K562 (cell line): Measurements from ENCODE around the gene MYCN. TPM values are rescaled to one million over a fixed set of nuclear protein-coding genes. Genes with fewer than 3 reads are reported as not detected.

Source experiments
- ATAC-seq: fragments of 200-7000 bp; cut with Tn5 transposase; 3 replicates; pipeline ENCODE4 v1.9.1; 2020; ENCODE audit warnings: moderate library complexity
- BruUV-seq: library from RNA; stranded (reverse); fragments of 400-500 nt; replicated peaks from 2 replicates; lab custom pipeline; 2021; lab: Mats Ljungman, UMichigan
- CTCF ChIA-PET: fragments of 300-600 bp; formaldehyde crosslinking; extraction: SDS; loops from one replicate; lab custom pipeline; 2021; ENCODE audit warnings: low intra/inter-chr PET ratio; lab: Yijun Ruan, JAX
- POLR2A ChIA-PET: fragments of 300-600, 350-650 bp; sonication (Branson Sonifier 250); formaldehyde crosslinking; extraction: SDS; loops from one replicate; lab custom pipeline; 2021; ENCODE audit warnings: antibody characterized with exemption, inconsistent platforms; lab: Yijun Ruan, JAX
- DNase-seq, 4 experiments: peaks; one replicate each; pipeline versions ENCODE4 v3.0.0 to v3.0.0-alpha.2; 2011 to 2018; ENCODE audit warnings: low spot score in 3 of 4, mixed read lengths in 3 of 4; ENCODE audit errors: extremely low read depth in 1 of 4
- FAIRE-seq: peaks from 2 replicates; lab custom pipeline; 2011; peaks lifted over from hg19 to GRCh38; lab: Jason Lieb, UNC
- H2AFZ ChIP-seq: 2 replicates; pipeline ENCODE4 v1.6.0; 2011; ENCODE audit warnings: low read depth, low read length, control low read depth, inconsistent platforms
- H3K27ac ChIP-seq: fragments of 200-600 bp; 3 replicates; pipeline ENCODE4 v1.8.0; 2011; ENCODE audit warnings: low read depth, mild to moderate bottlenecking, control low read depth, inconsistent platforms, low read length, moderate library complexity, mixed read lengths; ENCODE audit errors: extremely low read depth
- H3K27me3 ChIP-seq, 2 experiments: fragments of 300-600 bp in 1 of 2; 2 replicates in 1 of 2; 3 replicates in 1 of 2; pipeline versions ENCODE4 v1.6.0 to v1.8.0; 2011; ENCODE audit warnings: inconsistent platforms in 2 of 2, low read length in 2 of 2, mild to moderate bottlenecking in 1 of 2, mixed read lengths in 1 of 2, moderate library complexity in 1 of 2; ENCODE audit not compliant: control insufficient read depth in 2 of 2, insufficient read depth in 2 of 2
- H3K36me3 ChIP-seq: fragments of 300-600 bp; 3 replicates; pipeline ENCODE4 v1.8.0; 2011; ENCODE audit warnings: mild to moderate bottlenecking, low read length, inconsistent platforms; ENCODE audit not compliant: control insufficient read depth, insufficient read depth
- H3K4me1 ChIP-seq, 2 experiments: fragments of 200-600 bp in 1 of 2; replicated peaks in 1 of 2; 2 replicates in 1 of 2; 3 replicates in 1 of 2; pipeline versions ENCODE4 v1.5.1 to v1.8.0; 2011; ENCODE audit warnings: inconsistent platforms in 2 of 2, low read length in 2 of 2, mild to moderate bottlenecking in 1 of 2, mixed read lengths in 1 of 2, moderate library complexity in 1 of 2; ENCODE audit not compliant: control insufficient read depth in 2 of 2, insufficient read depth in 2 of 2
- H3K4me2 ChIP-seq: 2 replicates; pipeline ENCODE4 v1.6.1; 2011; ENCODE audit warnings: low read length, control low read depth, inconsistent platforms, mixed read lengths; ENCODE audit not compliant: insufficient read depth
- H3K4me3 ChIP-seq: fragments of 200-600 bp; sonication (generic), shearing (Covaris generic); 2 replicates; pipeline ENCODE4 v1.5.1; 2016; ENCODE audit warnings: control low read depth, inconsistent platforms
- H3K79me2 ChIP-seq: fragments of 200-600 bp; 3 replicates; pipeline ENCODE4 v1.8.0; 2011; ENCODE audit warnings: low read length, inconsistent platforms; ENCODE audit not compliant: control insufficient read depth, insufficient read depth
- H3K9ac ChIP-seq, 2 experiments: 2 replicates each; pipeline versions ENCODE4 v1.6.0 to v1.6.1; 2011; ENCODE audit warnings: low read depth in 2 of 2, low read length in 2 of 2, control low read depth in 1 of 2, inconsistent platforms in 1 of 2, mild to moderate bottlenecking in 1 of 2, mixed read lengths in 1 of 2; ENCODE audit not compliant: insufficient read depth in 1 of 2
- H3K9me1 ChIP-seq: one replicate; pipeline ENCODE4 v1.6.0; 2011; ENCODE audit warnings: inconsistent platforms, mild to moderate bottlenecking, low read length, moderate library complexity; ENCODE audit not compliant: control insufficient read depth, insufficient read depth
- H3K9me3 ChIP-seq: replicated peaks from 2 replicates; pipeline ENCODE4 v1.5.1; 2011; ENCODE audit warnings: low read depth, low read length, inconsistent platforms; ENCODE audit not compliant: control insufficient read depth, insufficient read depth
- H4K20me1 ChIP-seq: replicated peaks from 2 replicates; pipeline ENCODE4 v1.6.1; 2011; ENCODE audit warnings: low read length, inconsistent platforms, mixed read lengths; ENCODE audit not compliant: control insufficient read depth, insufficient read depth
- CBFB ChIP-seq: sonication (generic); formaldehyde crosslinking; IDR thresholded peaks from 2 replicates; pipeline ENCODE4 v1.4.0; 2020; ENCODE audit warnings: mild to moderate bottlenecking, missing genetic modification reagents
- CHD2 ChIP-seq: IDR thresholded peaks from 2 replicates; pipeline ENCODE4 v1.6.1; 2011; ENCODE audit warnings: low read depth, low read length
- CHD4 ChIP-seq: fragments of 200-600 bp; sonication (generic); IDR thresholded peaks from 3 replicates; pipeline ENCODE4 v1.6.1; 2012; ENCODE audit warnings: low read depth, mild to moderate bottlenecking, mixed read lengths, low read length, inconsistent platforms; ENCODE audit not compliant: insufficient read depth, insufficient replicate concordance, poor library complexity, severe bottlenecking
- EHMT2 ChIP-seq: fragments of 450-650 bp; IDR thresholded peaks from 2 replicates; pipeline ENCODE4 v1.6.1; 2018; ENCODE audit warnings: antibody characterized with exemption
- ETS1 ChIP-seq: conservative IDR thresholded peaks from 2 replicates; pipeline ENCODE4 v1.6.1; 2011; ENCODE audit warnings: low read depth, mild to moderate bottlenecking, low read length; ENCODE audit not compliant: control insufficient read depth
- GMEB1 ChIP-seq: fragments of 250-450 bp; sonication (Bioruptor Pico); IDR thresholded peaks from 2 replicates; pipeline ENCODE4 v1.4.0; 2020; ENCODE audit warnings: mild to moderate bottlenecking
- HES1 ChIP-seq: fragments of 450-650 bp; IDR thresholded peaks from 2 replicates; pipeline ENCODE4 v1.6.1; 2016; ENCODE audit warnings: low read depth, mild to moderate bottlenecking, moderate library complexity
- MCM3 ChIP-seq: fragments of 450-650 bp; IDR thresholded peaks from 2 replicates; pipeline ENCODE4 v1.6.1; 2016
- RCOR1 ChIP-seq, 2 experiments: IDR thresholded peaks; 2 replicates each; pipeline ENCODE4 v1.6.1; 2012; ENCODE audit warnings: low read depth in 2 of 2, low read length in 2 of 2, borderline replicate concordance in 1 of 2, improper control_type of control experiment in 1 of 2
- SMARCA4 ChIP-seq: fragments of 450-650 bp; IDR thresholded peaks from 2 replicates; pipeline ENCODE4 v1.6.1; 2016
- ZKSCAN1 ChIP-seq: fragments of 150-350 bp; IDR thresholded peaks from 2 replicates; pipeline ENCODE4 v1.6.1; 2016; ENCODE audit warnings: low read depth, low read length
- ZNF143 ChIP-seq: sonication (generic); formaldehyde crosslinking; IDR thresholded peaks from 2 replicates; pipeline ENCODE4 v1.9.0; 2022; ENCODE audit warnings: mild to moderate bottlenecking, missing genetic modification reagents
- ZNF175 ChIP-seq: fragments of 200-800 bp; sonication (Bioruptor generic); IDR thresholded peaks from 2 replicates; pipeline ENCODE4 v1.6.1; 2016; ENCODE audit warnings: low read depth, mild to moderate bottlenecking, missing genetic modification characterization, missing compliant biosample characterization
- ZNF592 ChIP-seq: fragments of 450-650 bp; IDR thresholded peaks from 2 replicates; pipeline ENCODE4 v1.6.1; 2017; ENCODE audit warnings: antibody characterized with exemption, mild to moderate bottlenecking
- ZNF696 ChIP-seq: fragments of 250-450 bp; sonication (Bioruptor Pico); conservative IDR thresholded peaks from 2 replicates; pipeline ENCODE4 v1.4.0; 2020; ENCODE audit warnings: mild to moderate bottlenecking, moderate library complexity
- ZNF830 ChIP-seq: fragments of 250-450 bp; sonication (Bioruptor Pico); IDR thresholded peaks from 2 replicates; pipeline ENCODE4 v1.5.0; 2021; ENCODE audit warnings: mild to moderate bottlenecking
- WGBS: fragments of 100-300 bp; shearing (Covaris generic); methylation state at CpG from one replicate; pipeline ENCODE4 v1.1.6; 2016; ENCODE audit warnings: low coverage, mixed read lengths; ENCODE audit not compliant: insufficient coverage; ENCODE audit errors: missing lambda C conversion rate; 5-methylcytosine and 5-hydroxymethylcytosine counted together
- in situ Hi-C: fragments of 300-500 bp; cut with MboI; formaldehyde crosslinking; loops from 4 replicates; pipeline ENCODE4 v1.15.0; 2018; ENCODE audit warnings: inconsistent platforms, mixed read lengths
- intact Hi-C: fragments of 100-400 bp; cut with micrococcal nuclease; formaldehyde crosslinking; loops from 2 replicates; pipeline ENCODE4 v1.14.2; 2022
- polyA plus RNA-seq, 8 experiments: library from polyadenylated mRNA; depleted of rRNA in 4 of 8; stranded (reverse) in 5 of 8; unstranded in 3 of 8; fragments of >200 nt; fragmentation: Nextera tagmentation in 2 of 8; fragmentation: Illumina TruSeq in 1 of 8; extraction: Ambion mirVana in 2 of 8; extraction: Trizol in 1 of 8; gene quantifications; 2 replicates each; pipeline versions ENCODE4 v1.2.1 to v1.2.3, GENCODE V29; 2011 to 2014; ENCODE audit warnings: inconsistent platforms in 1 of 8, missing spikeins in 1 of 8
- total RNA-seq, 7 experiments: library from RNA; depleted of rRNA in 6 of 7; stranded (reverse); fragments of >200 nt in 6 of 7; fragmentation: Illumina TruSeq in 2 of 7; extraction: Trizol in 2 of 7; gene quantifications; 2 replicates each; pipeline versions ENCODE4 v1.2.1 to v1.2.3, GENCODE V29; 2011 to 2021; ENCODE audit warnings: low replicate concordance in 1 of 7

MYCN gene
- total and polyA plus RNA-seq, 9 of the 15 experiments (the other 6 are each of a cell fraction or from before 2014, with no cell fraction given) = not detected

GRCh38 chr2:15916336-15916735 lies 24.0 kb upstream of the MYCN start:
- no peaks in the 10 kb centered on the region for H3K9me1 ChIP-seq
- no peak for TF ChIP-seq CHD4
- TF ChIP-seq EHMT2 = no peak
- no peak for TF ChIP-seq GMEB1
- TF ChIP-seq SMARCA4 = no peak
- no peak for TF ChIP-seq ZNF592
- no peak for TF ChIP-seq RCOR1 (IDR thresholded peaks at IDR 0.05; ENCODE audit: borderline replicate concordance in 1 of 2, low read depth in 2 of 2, low read length in 2 of 2)
- TF ChIP-seq ZNF143 = no peak
- TF ChIP-seq ETS1 = no peak
- TF ChIP-seq ZKSCAN1 = no peak
- no peak for TF ChIP-seq CBFB (CRISPR knock-in tag)
- no peak for TF ChIP-seq ZNF175 (CRISPR knock-in tag)
- no peak for TF ChIP-seq HES1
- no peak for TF ChIP-seq MCM3
- no peak for TF ChIP-seq ZNF830
- TF ChIP-seq ZNF696 = no peak
- TF ChIP-seq CHD2 = no peak
- DNase-seq (no peak), FAIRE-seq (no peak), ATAC-seq (no peak)
- no peak overlapping the region for H3K9ac ChIP-seq
- intact Hi-C loops (no loop called here), in situ Hi-C loops (no loop called here)
- H3K4me1 ChIP-seq = no peaks in the 10 kb centered on the region; a peak in 1 of 5 replicates
- ChIA-PET CTCF (no interaction called here), POLR2A (no interaction called here)
- H3K27ac ChIP-seq = no peak overlapping the region
- no peaks in the 10 kb centered on the region; the same call in 1 of the 2 replicates for H4K20me1 ChIP-seq
- no peak overlapping the region for H2AFZ ChIP-seq
- peaks cover 2 to 38% of the 10 kb centered on the region in 2 experiments; a peak in 2 of 5 replicates for H3K27me3 ChIP-seq
- H3K36me3 ChIP-seq = no peaks in the 10 kb centered on the region
- 0% methylated on average over 4 of the region's 4 CpGs for WGBS
- no peak overlapping the region for H3K4me3 ChIP-seq
- H3K4me2 ChIP-seq = no peak overlapping the region
- no TSS peak for BruUV-seq
- no peaks in the 10 kb centered on the region for H3K9me3 ChIP-seq
- no peaks in the 10 kb centered on the region for H3K79me2 ChIP-seq
